Measurements from ENCODE around the gene RBMS3. TPM values are rescaled to one million over a fixed set of nuclear protein-coding genes. Genes with fewer than 3 reads are reported as not detected.

Gene RBMS3
- total and polyA plus RNA-seq, 2 of the 13 experiments (the other 11 are each of a cell fraction or from before 2014, with no cell fraction given), result not detected

DNA sequence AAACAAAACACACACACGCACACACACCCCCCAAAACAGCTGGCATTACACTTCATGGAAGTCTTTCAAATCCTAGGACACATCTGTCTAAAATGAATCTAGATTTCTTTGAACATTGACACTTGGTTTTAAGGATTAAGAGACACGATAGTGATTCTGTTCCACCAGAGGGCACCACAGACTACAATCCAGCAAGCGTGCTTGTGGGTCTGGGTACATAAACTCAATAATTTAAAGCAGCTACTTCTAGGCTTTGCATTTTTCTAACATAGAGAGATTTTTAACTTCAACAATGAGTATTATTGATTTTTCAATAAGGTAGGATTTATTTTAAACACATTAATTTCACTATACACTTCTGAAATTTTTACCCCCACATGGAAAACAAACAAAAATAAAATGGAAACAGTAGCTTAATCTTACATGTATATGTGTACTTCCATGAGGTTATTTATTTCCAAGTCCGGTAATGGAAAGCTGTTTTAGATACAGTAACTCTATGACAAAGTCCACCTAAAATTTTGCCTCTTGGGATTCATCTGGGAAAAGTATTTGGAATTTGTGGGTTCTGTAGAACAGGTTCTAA lies 761.5 kb downstream of the RBMS3 start (continued):
- TF ChIP-seq, protein P1, sequence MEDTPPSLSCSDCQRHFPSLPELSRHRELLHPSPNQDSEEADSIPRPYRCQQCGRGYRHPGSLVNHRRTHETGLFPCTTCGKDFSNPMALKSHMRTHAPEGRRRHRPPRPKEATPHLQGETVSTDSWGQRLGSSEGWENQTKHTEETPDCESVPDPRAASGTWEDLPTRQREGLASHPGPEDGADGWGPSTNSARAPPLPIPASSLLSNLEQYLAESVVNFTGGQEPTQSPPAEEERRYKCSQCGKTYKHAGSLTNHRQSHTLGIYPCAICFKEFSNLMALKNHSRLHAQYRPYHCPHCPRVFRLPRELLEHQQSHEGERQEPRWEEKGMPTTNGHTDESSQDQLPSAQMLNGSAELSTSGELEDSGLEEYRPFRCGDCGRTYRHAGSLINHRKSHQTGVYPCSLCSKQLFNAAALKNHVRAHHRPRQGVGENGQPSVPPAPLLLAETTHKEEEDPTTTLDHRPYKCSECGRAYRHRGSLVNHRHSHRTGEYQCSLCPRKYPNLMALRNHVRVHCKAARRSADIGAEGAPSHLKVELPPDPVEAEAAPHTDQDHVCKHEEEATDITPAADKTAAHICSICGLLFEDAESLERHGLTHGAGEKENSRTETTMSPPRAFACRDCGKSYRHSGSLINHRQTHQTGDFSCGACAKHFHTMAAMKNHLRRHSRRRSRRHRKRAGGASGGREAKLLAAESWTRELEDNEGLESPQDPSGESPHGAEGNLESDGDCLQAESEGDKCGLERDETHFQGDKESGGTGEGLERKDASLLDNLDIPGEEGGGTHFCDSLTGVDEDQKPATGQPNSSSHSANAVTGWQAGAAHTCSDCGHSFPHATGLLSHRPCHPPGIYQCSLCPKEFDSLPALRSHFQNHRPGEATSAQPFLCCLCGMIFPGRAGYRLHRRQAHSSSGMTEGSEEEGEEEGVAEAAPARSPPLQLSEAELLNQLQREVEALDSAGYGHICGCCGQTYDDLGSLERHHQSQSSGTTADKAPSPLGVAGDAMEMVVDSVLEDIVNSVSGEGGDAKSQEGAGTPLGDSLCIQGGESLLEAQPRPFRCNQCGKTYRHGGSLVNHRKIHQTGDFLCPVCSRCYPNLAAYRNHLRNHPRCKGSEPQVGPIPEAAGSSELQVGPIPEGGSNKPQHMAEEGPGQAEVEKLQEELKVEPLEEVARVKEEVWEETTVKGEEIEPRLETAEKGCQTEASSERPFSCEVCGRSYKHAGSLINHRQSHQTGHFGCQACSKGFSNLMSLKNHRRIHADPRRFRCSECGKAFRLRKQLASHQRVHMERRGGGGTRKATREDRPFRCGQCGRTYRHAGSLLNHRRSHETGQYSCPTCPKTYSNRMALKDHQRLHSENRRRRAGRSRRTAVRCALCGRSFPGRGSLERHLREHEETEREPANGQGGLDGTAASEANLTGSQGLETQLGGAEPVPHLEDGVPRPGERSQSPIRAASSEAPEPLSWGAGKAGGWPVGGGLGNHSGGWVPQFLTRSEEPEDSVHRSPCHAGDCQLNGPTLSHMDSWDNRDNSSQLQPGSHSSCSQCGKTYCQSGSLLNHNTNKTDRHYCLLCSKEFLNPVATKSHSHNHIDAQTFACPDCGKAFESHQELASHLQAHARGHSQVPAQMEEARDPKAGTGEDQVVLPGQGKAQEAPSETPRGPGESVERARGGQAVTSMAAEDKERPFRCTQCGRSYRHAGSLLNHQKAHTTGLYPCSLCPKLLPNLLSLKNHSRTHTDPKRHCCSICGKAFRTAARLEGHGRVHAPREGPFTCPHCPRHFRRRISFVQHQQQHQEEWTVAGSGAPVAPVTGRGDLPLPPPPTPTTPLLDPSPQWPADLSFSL (CRISPR knock-in tag; IDR thresholded peaks at IDR 0.05), result no peak
- TF ChIP-seq ZNF768 (CRISPR knock-in tag; IDR thresholded peaks at IDR 0.05), result no peak
- no peak for TF ChIP-seq NFATC3 (CRISPR knock-in tag; IDR thresholded peaks at IDR 0.05)
- no peak for TF ChIP-seq ZSCAN22 (CRISPR knock-in tag; IDR thresholded peaks at IDR 0.05)
- 0 out of 2 replicates have a peak, but pooled peaks have one; percentile 22 for TF ChIP-seq ZSCAN29 (CRISPR knock-in tag; conservative IDR thresholded peaks at IDR 0.05)
- TF ChIP-seq RAD21 (CRISPR knock-in tag; IDR thresholded peaks at IDR 0.05), result peak; percentile 78
- TF ChIP-seq MIER3 (CRISPR knock-in tag; IDR thresholded peaks at IDR 0.05; ENCODE audit: borderline replicate concordance), result no peak
- no peak for TF ChIP-seq ARNTL (CRISPR knock-in tag; IDR thresholded peaks at IDR 0.05)
- no peak for TF ChIP-seq NR2F1 (CRISPR knock-in tag; IDR thresholded peaks at IDR 0.05)
- no peak for TF ChIP-seq ZNF142 (CRISPR knock-in tag; IDR thresholded peaks at IDR 0.05)
- no peak for TF ChIP-seq KLF9 (CRISPR knock-in tag; IDR thresholded peaks at IDR 0.05; ENCODE audit: low read depth)
- TF ChIP-seq, protein P2, sequence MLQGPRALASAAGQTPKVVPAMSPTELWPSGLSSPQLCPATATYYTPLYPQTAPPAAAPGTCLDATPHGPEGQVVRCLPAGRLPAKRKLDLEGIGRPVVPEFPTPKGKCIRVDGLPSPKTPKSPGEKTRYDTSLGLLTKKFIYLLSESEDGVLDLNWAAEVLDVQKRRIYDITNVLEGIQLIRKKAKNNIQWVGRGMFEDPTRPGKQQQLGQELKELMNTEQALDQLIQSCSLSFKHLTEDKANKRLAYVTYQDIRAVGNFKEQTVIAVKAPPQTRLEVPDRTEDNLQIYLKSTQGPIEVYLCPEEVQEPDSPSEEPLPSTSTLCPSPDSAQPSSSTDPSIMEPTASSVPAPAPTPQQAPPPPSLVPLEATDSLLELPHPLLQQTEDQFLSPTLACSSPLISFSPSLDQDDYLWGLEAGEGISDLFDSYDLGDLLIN (CRISPR knock-in tag; IDR thresholded peaks at IDR 0.05; ENCODE audit: borderline replicate concordance), result no peak
